GM06990 (cell line): ENCODE data around the gene SCN3A.

ENCODE experiments used
- DNase-seq: peaks from one replicate; pipeline ENCODE4 v3.0.0-alpha.2; 2011; ENCODE audit not compliant: insufficient read length; ENCODE audit errors: extremely low read depth
- H3K27me3 ChIP-seq: replicated peaks from 2 replicates; pipeline ENCODE4 v1.6.0; 2011; ENCODE audit warnings: low read length; ENCODE audit not compliant: control insufficient read depth, insufficient read depth
- H3K36me3 ChIP-seq: 2 replicates; pipeline ENCODE4 v1.5.1; 2011; ENCODE audit warnings: low read length; ENCODE audit not compliant: control insufficient read depth, insufficient read depth
- H3K4me3 ChIP-seq: replicated peaks from 2 replicates; pipeline ENCODE4 v1.5.1; 2011; ENCODE audit warnings: low read depth, mild to moderate bottlenecking, control low read depth, low read length
- TF ChIP-seq, protein P1 (sequence below): IDR thresholded peaks from 2 replicates; pipeline ENCODE4 v1.5.1; 2011; ENCODE audit warnings: low read length, control low read depth, mild to moderate bottlenecking, inconsistent platforms; ENCODE audit not compliant: insufficient read depth, poor library complexity, severe bottlenecking

Gene SCN3A

DNA sequence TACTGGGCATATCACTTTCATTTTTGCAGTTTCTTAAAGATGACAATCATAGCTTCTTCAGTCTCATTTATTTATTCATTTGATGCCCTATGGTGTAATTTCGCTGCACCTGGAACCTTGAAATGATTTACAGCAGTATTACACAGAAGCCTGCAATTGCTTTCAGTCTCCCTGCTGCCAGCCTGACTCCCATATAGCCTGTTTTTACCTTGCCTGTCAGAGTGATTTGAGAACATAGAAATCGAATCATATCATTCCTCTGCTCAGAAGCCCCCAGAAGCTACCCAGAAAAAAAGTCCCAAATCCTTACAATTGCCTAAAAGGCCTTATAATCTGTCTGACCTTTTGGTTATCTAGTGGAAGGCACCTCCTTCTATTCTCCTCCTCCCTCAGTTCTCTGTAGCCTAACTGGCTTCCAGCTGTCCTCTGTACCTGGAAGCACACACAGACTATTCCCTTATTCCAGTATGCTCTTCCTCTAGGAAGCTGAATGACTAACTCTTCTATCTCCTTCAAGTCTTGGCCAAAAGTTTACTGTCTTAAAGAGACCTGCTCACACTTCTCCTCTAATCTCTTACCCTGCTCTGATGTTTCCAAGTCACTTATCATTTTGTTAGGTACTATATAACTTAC, 12.6 kb downstream of the SCN3A start:
- Histone ChIP-seq H3K36me3 (no peaks in the 10 kb centered on the region), H3K4me3 (no peak overlapping the region), H3K27me3 (peaks cover 3% of the 10 kb centered on the region; the same call in 1 of the 2 replicates)
- no peak for DNase-seq
- TF ChIP-seq, protein P1, sequence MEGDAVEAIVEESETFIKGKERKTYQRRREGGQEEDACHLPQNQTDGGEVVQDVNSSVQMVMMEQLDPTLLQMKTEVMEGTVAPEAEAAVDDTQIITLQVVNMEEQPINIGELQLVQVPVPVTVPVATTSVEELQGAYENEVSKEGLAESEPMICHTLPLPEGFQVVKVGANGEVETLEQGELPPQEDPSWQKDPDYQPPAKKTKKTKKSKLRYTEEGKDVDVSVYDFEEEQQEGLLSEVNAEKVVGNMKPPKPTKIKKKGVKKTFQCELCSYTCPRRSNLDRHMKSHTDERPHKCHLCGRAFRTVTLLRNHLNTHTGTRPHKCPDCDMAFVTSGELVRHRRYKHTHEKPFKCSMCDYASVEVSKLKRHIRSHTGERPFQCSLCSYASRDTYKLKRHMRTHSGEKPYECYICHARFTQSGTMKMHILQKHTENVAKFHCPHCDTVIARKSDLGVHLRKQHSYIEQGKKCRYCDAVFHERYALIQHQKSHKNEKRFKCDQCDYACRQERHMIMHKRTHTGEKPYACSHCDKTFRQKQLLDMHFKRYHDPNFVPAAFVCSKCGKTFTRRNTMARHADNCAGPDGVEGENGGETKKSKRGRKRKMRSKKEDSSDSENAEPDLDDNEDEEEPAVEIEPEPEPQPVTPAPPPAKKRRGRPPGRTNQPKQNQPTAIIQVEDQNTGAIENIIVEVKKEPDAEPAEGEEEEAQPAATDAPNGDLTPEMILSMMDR: no peak

DNA sequence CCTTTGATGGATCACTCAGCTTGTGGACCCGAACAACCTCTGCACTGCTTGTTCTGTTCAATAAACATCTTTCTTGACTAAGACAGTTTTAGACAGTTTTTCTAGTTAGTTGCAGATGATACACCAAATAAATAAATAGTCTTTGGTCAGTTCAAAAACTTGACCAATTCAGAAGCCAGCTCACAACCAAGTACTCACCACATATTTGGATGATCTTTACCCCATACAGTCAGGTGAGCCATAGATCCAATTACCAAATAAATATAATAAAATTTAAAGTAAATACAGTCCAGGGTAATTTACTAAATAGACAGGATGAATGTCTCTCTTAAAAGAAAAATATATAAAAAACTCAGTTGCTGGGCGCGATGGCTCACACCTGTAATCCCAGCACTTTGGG, 18.2 kb downstream of the SCN3A start:
- Histone ChIP-seq H3K4me3 (no peak overlapping the region), H3K36me3 (no peaks in the 10 kb centered on the region), H3K27me3 (peaks cover 3% of the 10 kb centered on the region; the same call in 1 of the 2 replicates)
- TF ChIP-seq, protein P1: no peak
- DNase-seq: no peak

DNA sequence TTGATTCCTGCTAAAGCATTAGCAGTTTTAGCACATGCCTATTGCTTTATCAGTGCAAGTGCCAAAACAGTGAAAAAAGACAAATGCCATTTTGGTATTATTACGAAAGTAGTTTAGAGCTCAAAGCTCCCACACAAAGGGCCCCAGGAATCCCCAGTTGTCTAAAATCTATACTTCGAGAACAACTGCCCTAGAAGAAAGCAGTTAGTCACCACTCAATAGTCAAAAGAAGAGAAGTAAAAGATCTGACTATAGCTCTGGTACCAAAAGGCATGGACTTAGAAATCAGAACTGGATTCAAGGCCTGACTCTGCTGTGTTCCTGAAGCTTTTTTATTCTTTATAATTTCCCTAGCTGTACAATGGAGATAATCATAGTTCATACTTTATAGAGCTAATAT, 21.8 kb downstream of the SCN3A start:
- Histone ChIP-seq H3K36me3 (no peaks in the 10 kb centered on the region), H3K4me3 (no peak overlapping the region), H3K27me3 (peaks cover 3% of the 10 kb centered on the region; the same call in 1 of the 2 replicates)
- TF ChIP-seq, protein P1: no peak
- DNase-seq: no peak

DNA sequence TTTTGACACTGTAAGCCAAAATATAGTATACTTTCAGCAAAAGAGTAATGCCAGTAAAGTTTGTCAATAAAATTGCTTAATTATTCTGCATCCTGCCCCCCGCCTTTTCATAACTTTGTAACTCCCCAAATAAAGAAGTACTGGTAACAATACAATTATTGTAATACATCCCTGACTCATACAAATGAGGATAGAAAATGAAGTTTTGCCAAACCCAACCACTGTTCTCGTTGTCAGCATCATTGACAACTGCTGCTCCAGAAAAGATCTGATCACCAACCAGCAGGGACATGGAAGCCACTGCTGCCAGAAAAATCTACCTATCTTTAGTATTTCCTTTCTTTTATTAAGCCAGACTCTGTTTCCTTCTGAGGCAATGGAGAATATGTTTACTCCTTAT, 27.1 kb downstream of the SCN3A start:
- Histone ChIP-seq H3K27me3 (no peaks in the 10 kb centered on the region), H3K36me3 (no peaks in the 10 kb centered on the region), H3K4me3 (no peak overlapping the region)
- TF ChIP-seq, protein P1: no peak
- no peak for DNase-seq

DNA sequence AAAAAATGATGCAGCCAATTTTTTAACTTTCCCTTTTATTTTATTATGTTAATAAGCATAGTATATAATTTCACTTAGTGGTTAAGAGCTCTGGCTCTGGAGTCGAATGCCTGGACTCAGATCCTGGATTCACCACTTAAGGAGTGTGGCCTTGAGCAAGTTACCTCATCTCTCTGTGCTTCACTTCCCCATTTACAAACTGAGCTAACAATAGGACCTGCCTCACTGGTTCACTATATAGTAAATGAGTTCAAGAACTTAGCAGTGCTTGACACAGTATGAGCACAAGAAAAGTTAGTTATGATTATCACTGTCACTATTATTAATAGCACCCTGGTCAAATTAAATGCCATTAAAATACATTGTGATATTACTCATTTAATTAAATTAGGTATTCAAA, 30.6 kb downstream of the SCN3A start:
- no peaks in the 10 kb centered on the region; the same call in 1 of the 2 replicates for H3K27me3 ChIP-seq
- no peak for DNase-seq
- H3K4me3 ChIP-seq: no peak overlapping the region
- H3K36me3 ChIP-seq: no peaks in the 10 kb centered on the region
- TF ChIP-seq, protein P1: no peak

DNA sequence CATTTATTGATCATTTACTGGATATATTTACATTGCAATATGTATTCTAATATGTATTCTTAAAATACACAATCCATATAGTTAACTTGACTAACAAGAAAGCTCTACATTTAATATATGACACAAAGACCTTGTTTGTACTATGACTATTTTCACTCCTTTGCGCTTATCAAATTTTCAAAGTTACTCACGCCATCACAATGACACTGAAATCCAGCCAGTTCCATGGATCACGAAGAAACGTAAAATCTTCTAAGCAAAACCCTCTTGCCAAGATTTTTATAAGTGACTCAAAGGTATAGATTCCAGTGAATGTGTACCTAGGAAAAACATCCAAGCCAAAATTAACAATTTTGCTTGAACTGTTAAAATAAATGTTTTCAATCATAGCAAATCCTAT, 39.6 kb downstream of the SCN3A start:
- no peak for DNase-seq
- TF ChIP-seq, protein P1: no peak
- Histone ChIP-seq H3K4me3 (no peak overlapping the region), H3K36me3 (no peaks in the 10 kb centered on the region), H3K27me3 (no peaks in the 10 kb centered on the region)
